CD4-positive, CD25-positive, alpha-beta regulatory T cell (primary cell): ENCODE data around the gene BMP7. TPM values are rescaled to one million over a fixed set of nuclear protein-coding genes. Genes with fewer than 3 reads are reported as not detected.

ENCODE experiments used
- ATAC-seq, 2 donors: fragments of 150-1000 bp; cut with Tn5 transposase; one replicate each; pipeline ENCODE4 v1.10.0; 2021; ENCODE audit warnings: low read depth in 2 of 2, moderate number of reproducible peaks in 2 of 2, moderate library complexity in 1 of 2
- DNase-seq, 3 donors: peaks; one replicate each; pipeline versions ENCODE4 v3.0.0 to v3.0.0-alpha.2; 2012 to 2022; ENCODE audit warnings: mixed read lengths in 1 of 3
- H3K27ac ChIP-seq: one replicate; pipeline ENCODE4 v1.7.0; 2013; ENCODE audit warnings: mild to moderate bottlenecking, low read length; ENCODE audit not compliant: insufficient read depth, poor library complexity, severe bottlenecking
- H3K27me3 ChIP-seq: one replicate; pipeline ENCODE4 v1.7.0; 2013; ENCODE audit warnings: low read length; ENCODE audit not compliant: control insufficient read depth, insufficient read depth
- H3K36me3 ChIP-seq: one replicate; pipeline ENCODE4 v1.7.0; 2013; ENCODE audit warnings: mild to moderate bottlenecking, low read length, moderate library complexity; ENCODE audit not compliant: control insufficient read depth, insufficient read depth
- H3K4me1 ChIP-seq: 2 replicates; pipeline ENCODE4 v1.7.0; 2013; ENCODE audit warnings: mild to moderate bottlenecking, low read length; ENCODE audit not compliant: insufficient read depth, control insufficient read depth, poor library complexity, severe bottlenecking
- H3K4me3 ChIP-seq: one replicate; pipeline ENCODE4 v1.7.0; 2013; ENCODE audit warnings: low read depth, mild to moderate bottlenecking, low read length, moderate library complexity
- H3K9me3 ChIP-seq, 2 experiments: 1 replicate in 1 of 2; 2 replicates in 1 of 2; pipeline ENCODE4 v1.7.0; 2013; ENCODE audit warnings: low read length in 2 of 2, mild to moderate bottlenecking in 1 of 2, moderate library complexity in 1 of 2; ENCODE audit not compliant: control insufficient read depth in 2 of 2
- H3K27ac Mint-ChIP-seq, 3 donors: one replicate each; pipeline ENCODE4 v1.8.0; 2020 to 2022; ENCODE audit warnings: mild to moderate bottlenecking in 3 of 3, mixed read lengths in 3 of 3, moderate library complexity in 2 of 3
- H3K27me3 Mint-ChIP-seq: one replicate; pipeline ENCODE4 v1.8.0; 2022; ENCODE audit warnings: mild to moderate bottlenecking, mixed read lengths
- H3K36me3 Mint-ChIP-seq: one replicate; pipeline ENCODE4 v1.8.0; 2020; ENCODE audit warnings: mixed read lengths
- H3K4me1 Mint-ChIP-seq, 4 donors: one replicate each; pipeline ENCODE4 v1.8.0; 2020 to 2022; ENCODE audit warnings: mixed read lengths in 4 of 4, mild to moderate bottlenecking in 1 of 4
- H3K4me3 Mint-ChIP-seq, 4 donors: one replicate each; pipeline ENCODE4 v1.8.0; 2020 to 2022; ENCODE audit warnings: mild to moderate bottlenecking in 4 of 4, mixed read lengths in 4 of 4, moderate library complexity in 3 of 4
- H3K9me3 Mint-ChIP-seq, 7 donors: one replicate each; pipeline ENCODE4 v1.8.0; 2020 to 2022; ENCODE audit warnings: mixed read lengths in 7 of 7, mild to moderate bottlenecking in 3 of 7, moderate library complexity in 2 of 7
- polyA plus RNA-seq, 4 donors: library from polyadenylated mRNA; unstranded; fragments of 300-500 nt; fragmentation: Illumina TruSeq; gene quantifications; one replicate each; pipeline ENCODE4 v1.2.3, GENCODE V29; 2021
- total RNA-seq: library from RNA; stranded (reverse); gene quantifications from one replicate; pipeline ENCODE4 v1.2.3, GENCODE V29; 2022

BMP7 gene
- total and polyA plus RNA-seq, 5 donors from 2014 or later = not detected

- Mint-ChIP-seq H3K9me3 (no peaks in the 10 kb centered on the region), H3K27ac (no peak overlapping the region), H3K36me3 (no peaks in the 10 kb centered on the region), H3K4me3 (no peak overlapping the region), H3K27me3 (peaks cover 46% of the 10 kb centered on the region), H3K4me1 (no peaks in the 10 kb centered on the region)
- H3K27ac ChIP-seq = no peak overlapping the region
- H3K9me3 ChIP-seq = no peaks in the 10 kb centered on the region
- ATAC-seq (no peak), DNase-seq (no peak)
- H3K4me1 ChIP-seq = no peaks in the 10 kb centered on the region
- no peak overlapping the region for H3K4me3 ChIP-seq
- H3K36me3 ChIP-seq = no peaks in the 10 kb centered on the region
- peaks cover 10% of the 10 kb centered on the region for H3K27me3 ChIP-seq
Measured at GRCh38 chr20:57257701-57258453, 8.6 kb downstream of the BMP7 start.

GRCh38 chr20:57256908-57257307 lies 9.5 kb downstream of the BMP7 start:
- Mint-ChIP-seq H3K27ac (no peak overlapping the region), H3K4me3 (no peak overlapping the region), H3K4me1 (no peaks in the 10 kb centered on the region), H3K9me3 (no peaks in the 10 kb centered on the region), H3K36me3 (no peaks in the 10 kb centered on the region), H3K27me3 (peaks cover 37% of the 10 kb centered on the region)
- no peak overlapping the region for H3K4me3 ChIP-seq
- no peak overlapping the region for H3K27ac ChIP-seq
- no peak for ATAC-seq
- peaks cover 10% of the 10 kb centered on the region for H3K27me3 ChIP-seq
- no peaks in the 10 kb centered on the region for H3K36me3 ChIP-seq
- H3K4me1 ChIP-seq = no peaks in the 10 kb centered on the region
- no peaks in the 10 kb centered on the region for H3K9me3 ChIP-seq
- DNase-seq = no peak

GRCh38 chr20:57256205-57256604 lies 10.2 kb downstream of the BMP7 start:
- Mint-ChIP-seq H3K9me3 (no peaks in the 10 kb centered on the region), H3K4me1 (peaks cover 0 to 2% (median under 1%) of the 10 kb centered on the region in 4 donors), H3K27ac (no peak overlapping the region), H3K36me3 (no peaks in the 10 kb centered on the region), H3K4me3 (no peak overlapping the region), H3K27me3 (peaks cover 32% of the 10 kb centered on the region)
- H3K4me3 ChIP-seq = no peak overlapping the region
- no peak overlapping the region for H3K27ac ChIP-seq
- H3K27me3 ChIP-seq = peaks cover 10% of the 10 kb centered on the region
- no peaks in the 10 kb centered on the region for H3K9me3 ChIP-seq
- DNase-seq = no peak
- no peaks in the 10 kb centered on the region for H3K36me3 ChIP-seq
- H3K4me1 ChIP-seq = no peaks in the 10 kb centered on the region
- ATAC-seq = no peak

GRCh38 chr20:57255183-57255582 lies 11.3 kb downstream of the BMP7 start:
- no peaks in the 10 kb centered on the region for H3K9me3 ChIP-seq
- H3K27ac ChIP-seq = no peak overlapping the region
- no peak overlapping the region for H3K4me3 ChIP-seq
- Mint-ChIP-seq H3K36me3 (no peaks in the 10 kb centered on the region), H3K9me3 (no peaks in the 10 kb centered on the region), H3K27me3 (peaks cover 23% of the 10 kb centered on the region), H3K27ac (no peak overlapping the region), H3K4me3 (no peak overlapping the region), H3K4me1 (peaks cover 0 to 4% (median 1%) of the 10 kb centered on the region in 4 donors)
- no peaks in the 10 kb centered on the region for H3K4me1 ChIP-seq
- peaks cover 6% of the 10 kb centered on the region for H3K27me3 ChIP-seq
- DNase-seq = no peak
- no peaks in the 10 kb centered on the region for H3K36me3 ChIP-seq
- ATAC-seq = no peak

- peaks cover 6% of the 10 kb centered on the region for H3K27me3 Mint-ChIP-seq
- no peak for DNase-seq
- no peak overlapping the region for H3K27ac Mint-ChIP-seq
- Histone ChIP-seq H3K4me3 (no peak overlapping the region), H3K9me3 (no peaks in the 10 kb centered on the region), H3K27ac (no peak overlapping the region), H3K27me3 (no peaks in the 10 kb centered on the region), H3K36me3 (no peaks in the 10 kb centered on the region), H3K4me1 (no peaks in the 10 kb centered on the region)
- H3K4me3 Mint-ChIP-seq = no peak overlapping the region
- no peak for ATAC-seq
- peaks cover 0 to 2% (median 0%) of the 10 kb centered on the region in 7 donors for H3K9me3 Mint-ChIP-seq
- H3K36me3 Mint-ChIP-seq = no peaks in the 10 kb centered on the region
- H3K4me1 Mint-ChIP-seq = peaks cover 0 to 4% (median 1%) of the 10 kb centered on the region in 4 donors
Measured at GRCh38 chr20:57252559-57253162, 13.8 kb downstream of the BMP7 start.

GRCh38 chr20:57251949-57252348 lies 14.5 kb downstream of the BMP7 start:
- no peaks in the 10 kb centered on the region for H3K36me3 Mint-ChIP-seq
- H3K27ac Mint-ChIP-seq = no peak overlapping the region
- Histone ChIP-seq H3K4me3 (no peak overlapping the region), H3K27me3 (no peaks in the 10 kb centered on the region), H3K9me3 (no peaks in the 10 kb centered on the region), H3K27ac (no peak overlapping the region), H3K4me1 (no peaks in the 10 kb centered on the region), H3K36me3 (no peaks in the 10 kb centered on the region)
- H3K9me3 Mint-ChIP-seq = peaks cover 0 to 2% (median 0%) of the 10 kb centered on the region in 7 donors
- H3K4me1 Mint-ChIP-seq = peaks cover 0 to 4% (median 1%) of the 10 kb centered on the region in 4 donors
- no peak for DNase-seq
- no peak overlapping the region for H3K4me3 Mint-ChIP-seq
- no peak for ATAC-seq
- H3K27me3 Mint-ChIP-seq = peaks cover 9% of the 10 kb centered on the region

- Histone ChIP-seq H3K4me1 (no peaks in the 10 kb centered on the region), H3K36me3 (no peaks in the 10 kb centered on the region), H3K9me3 (no peaks in the 10 kb centered on the region), H3K27ac (no peak overlapping the region), H3K4me3 (no peak overlapping the region), H3K27me3 (no peaks in the 10 kb centered on the region)
- DNase-seq (peak in 1 of 3 donors; percentile 11), ATAC-seq (no peak)
- Mint-ChIP-seq H3K4me3 (peak overlapping the region in 1 of 4 donors; percentile 19), H3K27ac (no peak overlapping the region), H3K36me3 (no peaks in the 10 kb centered on the region), H3K4me1 (peaks cover 0 to 4% (median 1%) of the 10 kb centered on the region in 4 donors), H3K9me3 (peaks cover 0 to 2% (median 0%) of the 10 kb centered on the region in 7 donors), H3K27me3 (peaks cover 9% of the 10 kb centered on the region)
Measured at GRCh38 chr20:57251344-57251743, 15.1 kb downstream of the BMP7 start.
